Astrocyte (in vitro differentiated cells and primary cell): ENCODE measurements around the gene DENND4B. TPM values are rescaled to one million over a fixed set of nuclear protein-coding genes. Genes with fewer than 3 reads are reported as not detected.
"Not testable (repeated sequence)": the region's sequence is repeated elsewhere in the genome, so short reads cannot be mapped to it uniquely, and the experiment has no call there.

Experiments used
- DNase-seq: peaks from one replicate; pipeline ENCODE4 v3.0.0-alpha.2; 2010; ENCODE audit warnings: low read depth
- FAIRE-seq: peaks from 2 replicates; lab custom pipeline; 2011; peaks lifted over from hg19 to GRCh38; lab: Jason Lieb, UNC
- H2AFZ ChIP-seq: 2 replicates; pipeline ENCODE4 v1.6.0; 2012; ENCODE audit warnings: low read depth, low read length, inconsistent platforms
- H3K27ac ChIP-seq: 2 replicates; pipeline ENCODE4 v1.5.1; 2011; ENCODE audit warnings: low read depth, low read length, inconsistent platforms
- H3K27me3 ChIP-seq: 2 replicates; pipeline ENCODE4 v1.6.0; 2011; ENCODE audit warnings: low read length, inconsistent platforms; ENCODE audit not compliant: insufficient read depth
- H3K36me3 ChIP-seq: 2 replicates; pipeline ENCODE4 v1.5.1; 2011; ENCODE audit warnings: low read length, inconsistent platforms; ENCODE audit not compliant: insufficient read depth
- H3K4me1 ChIP-seq: 2 replicates; pipeline ENCODE4 v1.5.1; 2011; ENCODE audit warnings: low read length, inconsistent platforms; ENCODE audit not compliant: insufficient read depth
- H3K4me2 ChIP-seq: 2 replicates; pipeline ENCODE4 v1.6.0; 2012; ENCODE audit warnings: low read length, inconsistent platforms
- H3K4me3 ChIP-seq: 2 replicates; pipeline ENCODE4 v1.5.1; 2011; ENCODE audit warnings: low read depth, mild to moderate bottlenecking, low read length, inconsistent platforms; ENCODE audit not compliant: insufficient read depth
- H3K79me2 ChIP-seq: 2 replicates; pipeline ENCODE4 v1.6.0; 2012; ENCODE audit warnings: mild to moderate bottlenecking, low read length, inconsistent platforms; ENCODE audit not compliant: insufficient read depth
- H3K9ac ChIP-seq: 2 replicates; pipeline ENCODE4 v1.6.0; 2012; ENCODE audit warnings: mild to moderate bottlenecking, low read length, inconsistent platforms
- H3K9me3 ChIP-seq: 2 replicates; pipeline ENCODE4 v1.5.1; 2012; ENCODE audit warnings: low read depth, mild to moderate bottlenecking, low read length, inconsistent platforms; ENCODE audit not compliant: insufficient read depth
- H4K20me1 ChIP-seq: 2 replicates; pipeline ENCODE4 v1.6.0; 2012; ENCODE audit warnings: low read length, inconsistent platforms; ENCODE audit not compliant: insufficient read depth
- H3K27ac Mint-ChIP-seq: one replicate; pipeline ENCODE4 v1.8.0; 2021; ENCODE audit warnings: mild to moderate bottlenecking, mixed read lengths; ENCODE audit not compliant: unreplicated experiment
- H3K27me3 Mint-ChIP-seq: one replicate; pipeline ENCODE4 v1.8.0; 2021; ENCODE audit warnings: low read depth, mixed read lengths; ENCODE audit not compliant: unreplicated experiment
- H3K36me3 Mint-ChIP-seq: one replicate; pipeline ENCODE4 v1.8.0; 2021; ENCODE audit warnings: low read depth, mixed read lengths; ENCODE audit not compliant: unreplicated experiment
- H3K4me1 Mint-ChIP-seq: one replicate; pipeline ENCODE4 v1.8.0; 2021; ENCODE audit warnings: low read depth, mixed read lengths; ENCODE audit not compliant: unreplicated experiment
- H3K4me3 Mint-ChIP-seq: one replicate; pipeline ENCODE4 v1.8.0; 2021; ENCODE audit warnings: mild to moderate bottlenecking, moderate library complexity, mixed read lengths; ENCODE audit not compliant: unreplicated experiment
- H3K9me3 Mint-ChIP-seq: one replicate; pipeline ENCODE4 v1.8.0; 2021; ENCODE audit warnings: mild to moderate bottlenecking, mixed read lengths; ENCODE audit not compliant: unreplicated experiment
- EZH2 ChIP-seq: IDR thresholded peaks from 2 replicates; pipeline ENCODE4 v1.6.1; 2012; ENCODE audit warnings: mild to moderate bottlenecking, low read length, inconsistent platforms; ENCODE audit not compliant: insufficient read depth
- total RNA-seq: library from RNA; stranded (reverse); gene quantifications from 2 replicates; pipeline ENCODE4 v1.2.1, GENCODE V29; 2021
- TF ChIP-seq, protein P1 (sequence below): IDR thresholded peaks from 2 replicates; pipeline ENCODE4 v1.5.1; 2011; ENCODE audit warnings: low read depth, mild to moderate bottlenecking, inconsistent platforms, low read length, moderate library complexity; ENCODE audit not compliant: insufficient read depth

DENND4B gene
- total RNA-seq, 1 donor from 2014 or later = 31.3 TPM

DNA sequence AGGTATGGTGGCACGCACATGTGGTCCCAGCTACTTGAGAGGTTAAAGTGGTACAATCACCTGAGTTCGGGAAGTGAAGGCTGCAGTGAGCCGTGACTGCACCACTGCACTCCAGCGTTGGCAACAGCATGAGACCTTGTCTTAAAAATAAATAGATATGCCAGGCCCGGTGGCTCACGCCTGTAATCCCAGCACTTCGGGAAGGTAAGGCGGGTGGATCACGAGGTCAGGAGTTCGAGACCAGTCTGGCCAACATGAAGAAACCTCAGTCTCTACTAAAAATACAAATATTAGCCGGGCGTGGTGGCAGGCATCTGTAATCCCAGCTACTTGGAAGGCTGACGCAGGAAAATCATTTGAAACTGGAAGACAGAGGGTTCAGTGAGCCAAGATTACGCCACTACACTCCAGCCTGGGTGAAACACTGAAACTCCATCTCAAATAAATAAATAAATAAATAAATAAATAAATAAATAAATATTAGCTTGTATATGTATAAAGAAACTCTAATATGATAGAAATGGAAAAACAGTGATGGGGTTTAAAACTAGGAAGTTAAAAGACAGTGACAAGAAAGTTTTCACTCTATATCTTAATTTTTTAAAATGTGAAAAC is 42.6 kb downstream of the DENND4B start:
- TF ChIP-seq, protein P1, sequence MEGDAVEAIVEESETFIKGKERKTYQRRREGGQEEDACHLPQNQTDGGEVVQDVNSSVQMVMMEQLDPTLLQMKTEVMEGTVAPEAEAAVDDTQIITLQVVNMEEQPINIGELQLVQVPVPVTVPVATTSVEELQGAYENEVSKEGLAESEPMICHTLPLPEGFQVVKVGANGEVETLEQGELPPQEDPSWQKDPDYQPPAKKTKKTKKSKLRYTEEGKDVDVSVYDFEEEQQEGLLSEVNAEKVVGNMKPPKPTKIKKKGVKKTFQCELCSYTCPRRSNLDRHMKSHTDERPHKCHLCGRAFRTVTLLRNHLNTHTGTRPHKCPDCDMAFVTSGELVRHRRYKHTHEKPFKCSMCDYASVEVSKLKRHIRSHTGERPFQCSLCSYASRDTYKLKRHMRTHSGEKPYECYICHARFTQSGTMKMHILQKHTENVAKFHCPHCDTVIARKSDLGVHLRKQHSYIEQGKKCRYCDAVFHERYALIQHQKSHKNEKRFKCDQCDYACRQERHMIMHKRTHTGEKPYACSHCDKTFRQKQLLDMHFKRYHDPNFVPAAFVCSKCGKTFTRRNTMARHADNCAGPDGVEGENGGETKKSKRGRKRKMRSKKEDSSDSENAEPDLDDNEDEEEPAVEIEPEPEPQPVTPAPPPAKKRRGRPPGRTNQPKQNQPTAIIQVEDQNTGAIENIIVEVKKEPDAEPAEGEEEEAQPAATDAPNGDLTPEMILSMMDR = no peak
- no peak for TF ChIP-seq EZH2
- Histone ChIP-seq H3K4me2 (no peak overlapping the region), H3K79me2 (peaks cover 91% of the 10 kb centered on the region), H3K27ac (no peak overlapping the region), H4K20me1 (peaks cover 88% of the 10 kb centered on the region), H3K27me3 (no peaks in the 10 kb centered on the region), H2AFZ (no peak overlapping the region), H3K4me3 (no peak overlapping the region), H3K9me3 (no peaks in the 10 kb centered on the region), H3K9ac (no peak overlapping the region), H3K36me3 (no peaks in the 10 kb centered on the region), H3K4me1 (peaks cover 7% of the 10 kb centered on the region)
- DNase-seq (no peak), FAIRE-seq (no peak)
- Mint-ChIP-seq H3K27ac (peak overlapping the region; percentile 80), H3K36me3 (peaks cover 3% of the 10 kb centered on the region), H3K4me3 (no peak overlapping the region), H3K27me3 (no peaks in the 10 kb centered on the region), H3K9me3 (no peaks in the 10 kb centered on the region), H3K4me1 (peaks cover 6% of the 10 kb centered on the region)

DNA sequence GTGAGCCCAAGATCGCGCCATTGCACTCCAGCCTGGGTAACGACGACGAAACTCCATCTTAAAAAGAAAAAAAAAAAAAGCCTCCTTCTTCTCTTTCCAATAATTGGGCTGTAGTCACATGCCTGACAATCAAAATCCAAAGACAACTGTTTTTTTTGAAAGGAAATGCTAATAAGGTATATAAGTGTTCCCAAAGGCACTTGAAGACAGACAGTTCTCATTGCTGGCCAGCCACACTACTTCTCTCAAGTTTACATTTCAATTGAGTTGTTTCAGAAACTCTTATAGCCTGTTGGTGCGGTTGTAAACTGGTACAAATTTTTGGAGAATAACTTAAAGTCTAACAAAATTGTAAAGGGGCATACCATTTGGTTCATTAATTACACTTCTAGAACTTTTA is 47.0 kb downstream of the DENND4B start:
- H3K4me3 Mint-ChIP-seq = no peak overlapping the region
- H3K27me3 Mint-ChIP-seq = no peaks in the 10 kb centered on the region
- peaks cover 1% of the 10 kb centered on the region for H3K36me3 Mint-ChIP-seq
- no peak overlapping the region for H3K27ac Mint-ChIP-seq
- DNase-seq = no peak
- no peak overlapping the region for H2AFZ ChIP-seq
- H3K27me3 ChIP-seq = no peaks in the 10 kb centered on the region
- no peaks in the 10 kb centered on the region for H3K36me3 ChIP-seq
- H3K27ac ChIP-seq = no peak overlapping the region
- peaks cover 79% of the 10 kb centered on the region for H4K20me1 ChIP-seq
- H3K4me3 ChIP-seq = no peak overlapping the region
- TF ChIP-seq, protein P1 = no peak
- TF ChIP-seq EZH2 = no peak
- no peak for FAIRE-seq
- peaks cover 76% of the 10 kb centered on the region for H3K79me2 ChIP-seq
- no peak overlapping the region for H3K9ac ChIP-seq
- H3K4me1 ChIP-seq = peaks cover 7% of the 10 kb centered on the region
- H3K9me3 ChIP-seq = no peaks in the 10 kb centered on the region
- no peaks in the 10 kb centered on the region for H3K9me3 Mint-ChIP-seq
- H3K4me1 Mint-ChIP-seq = peaks cover 11% of the 10 kb centered on the region
- H3K4me2 ChIP-seq = no peak overlapping the region

DNA sequence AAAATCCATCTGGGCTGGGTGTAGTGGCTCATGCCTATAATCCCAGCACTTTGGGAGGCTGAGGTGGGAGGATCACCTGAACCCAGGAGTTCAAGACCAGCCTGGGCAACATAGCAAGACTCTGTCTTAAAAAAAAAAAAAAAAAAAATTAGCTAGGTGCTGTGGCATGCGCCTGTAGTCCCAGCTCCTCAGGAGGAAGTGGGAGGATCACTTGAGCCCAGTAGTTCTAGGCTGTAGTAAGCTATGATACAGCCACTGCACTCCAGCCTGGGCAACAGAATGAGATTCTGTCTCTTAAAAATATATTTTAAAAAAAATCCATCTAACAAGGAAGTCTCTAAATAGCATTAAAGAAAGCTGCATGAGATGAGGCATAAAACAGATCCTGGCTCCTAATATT is 50.7 kb downstream of the DENND4B start:
- H3K4me1 ChIP-seq, DNase-seq, H3K4me2 ChIP-seq, H2AFZ ChIP-seq, H3K27me3 Mint-ChIP-seq, H3K4me3 Mint-ChIP-seq, H3K27ac ChIP-seq, H3K4me1 Mint-ChIP-seq, H3K9me3 Mint-ChIP-seq, H3K9ac ChIP-seq, H3K27ac Mint-ChIP-seq, H3K27me3 ChIP-seq, H3K9me3 ChIP-seq, H3K4me3 ChIP-seq, FAIRE-seq, H3K36me3 ChIP-seq, H3K36me3 Mint-ChIP-seq: not testable (repeated sequence)
- Histone ChIP-seq H4K20me1 (peaks cover 69% of the 10 kb centered on the region), H3K79me2 (peaks cover 60% of the 10 kb centered on the region)

DNA sequence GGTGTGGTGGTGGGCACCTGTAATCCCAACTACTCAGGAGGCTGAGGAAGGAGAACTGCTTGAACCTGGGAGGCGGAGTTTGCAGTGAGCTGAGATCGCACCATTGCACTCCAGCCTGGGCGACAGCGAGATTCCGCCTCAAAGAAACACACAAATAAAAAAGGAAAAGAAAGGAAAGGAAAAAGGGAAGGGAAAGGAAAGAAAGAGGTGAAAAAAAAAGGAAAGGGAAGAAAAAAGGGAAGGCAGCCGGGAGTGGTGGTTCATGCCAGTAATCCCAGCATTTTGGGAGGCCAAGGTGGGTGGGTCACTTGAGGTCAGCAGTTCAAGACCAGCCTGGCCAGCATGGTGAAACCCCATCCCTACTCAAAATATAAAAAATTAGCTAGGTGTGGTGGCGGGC is 55.5 kb downstream of the DENND4B start:
- H3K4me1 Mint-ChIP-seq, H3K9me3 Mint-ChIP-seq, H3K27ac Mint-ChIP-seq, H3K27me3 Mint-ChIP-seq, H2AFZ ChIP-seq, FAIRE-seq, H3K9ac ChIP-seq, H3K27me3 ChIP-seq, H3K36me3 Mint-ChIP-seq, DNase-seq, H3K36me3 ChIP-seq, H3K9me3 ChIP-seq, H3K4me2 ChIP-seq, H3K4me1 ChIP-seq, H3K27ac ChIP-seq, H3K4me3 Mint-ChIP-seq, H3K4me3 ChIP-seq: not testable (repeated sequence)
- peaks cover 65% of the 10 kb centered on the region for H4K20me1 ChIP-seq
- peaks cover 64% of the 10 kb centered on the region for H3K79me2 ChIP-seq
